GM23338 (cell line): ENCODE data around the gene HPF1. TPM values are rescaled to one million over a fixed set of nuclear protein-coding genes. Genes with fewer than 3 reads are reported as not detected.

Source experiments
- ATAC-seq: fragments of 200-7000 bp; cut with Tn5 transposase; 3 replicates; pipeline ENCODE4 v1.9.1; 2020
- DNase-seq: peaks from one replicate; pipeline ENCODE4 v3.0.0-alpha.2; 2015; ENCODE audit warnings: low spot score
- H2AFZ ChIP-seq: fragments of 200-600 bp; sonication (generic); 2 replicates; pipeline ENCODE4 v1.8.0; 2016; ENCODE audit warnings: antibody characterized with exemption, mild to moderate bottlenecking, moderate library complexity
- H3F3A ChIP-seq: fragments of 200-600 bp; sonication (generic); replicated peaks from 2 replicates; pipeline ENCODE4 v1.8.0; 2017; ENCODE audit warnings: antibody characterized with exemption, mixed run types, low read depth
- H3K27ac ChIP-seq: fragments of 200-600 bp; sonication (generic); 2 replicates; pipeline ENCODE4 v1.6.1; 2016; ENCODE audit warnings: low read depth
- H3K27me3 ChIP-seq: fragments of 200-600 bp; sonication (generic); 2 replicates; pipeline ENCODE4 v1.8.0; 2016; ENCODE audit warnings: mild to moderate bottlenecking, mixed run types, moderate library complexity; ENCODE audit not compliant: insufficient read depth
- H3K36me3 ChIP-seq: fragments of 200-600 bp; sonication (generic); 2 replicates; pipeline ENCODE4 v1.8.0; 2016; ENCODE audit warnings: mild to moderate bottlenecking; ENCODE audit not compliant: insufficient read depth
- H3K4me1 ChIP-seq: fragments of 200-600 bp; sonication (generic); 2 replicates; pipeline ENCODE4 v1.8.0; 2016; ENCODE audit warnings: mild to moderate bottlenecking, moderate library complexity; ENCODE audit not compliant: insufficient read depth
- H3K4me2 ChIP-seq: fragments of 200-600 bp; sonication (generic); 2 replicates; pipeline ENCODE4 v1.7.1; 2017; ENCODE audit warnings: mixed run types
- H3K4me3 ChIP-seq: fragments of 200-600 bp; sonication (generic); 2 replicates; pipeline ENCODE4 v1.6.1; 2016; ENCODE audit warnings: mixed run types
- H3K79me2 ChIP-seq: fragments of 200-600 bp; sonication (generic); replicated peaks from 2 replicates; pipeline ENCODE4 v1.8.0; 2017; ENCODE audit warnings: mild to moderate bottlenecking; ENCODE audit not compliant: insufficient read depth
- H3K9me2 ChIP-seq: fragments of 200-600 bp; sonication (generic); 2 replicates; pipeline ENCODE4 v1.8.0; 2017; ENCODE audit not compliant: insufficient read depth
- H4K20me1 ChIP-seq: fragments of 200-600 bp; sonication (generic); replicated peaks from 2 replicates; pipeline ENCODE4 v1.8.0; 2017; ENCODE audit warnings: mild to moderate bottlenecking; ENCODE audit not compliant: insufficient read depth
- H3K27ac Mint-ChIP-seq: 2 replicates; pipeline ENCODE4 v1.8.0; 2020; ENCODE audit warnings: inconsistent platforms, mild to moderate bottlenecking, moderate library complexity, mixed read lengths
- H3K27me3 Mint-ChIP-seq: 3 replicates; pipeline ENCODE4 v1.8.0; 2022; ENCODE audit warnings: low read depth, mild to moderate bottlenecking, moderate library complexity, mixed read lengths, inconsistent platforms; ENCODE audit not compliant: insufficient read depth, poor library complexity
- H3K36me3 Mint-ChIP-seq: 3 replicates; pipeline ENCODE4 v1.8.0; 2021; ENCODE audit warnings: low read depth, mild to moderate bottlenecking, inconsistent platforms, moderate library complexity, mixed read lengths
- H3K4me1 Mint-ChIP-seq: 3 replicates; pipeline ENCODE4 v1.8.0; 2020; ENCODE audit warnings: mild to moderate bottlenecking, inconsistent platforms, mixed read lengths
- H3K4me3 Mint-ChIP-seq: 3 replicates; pipeline ENCODE4 v1.8.0; 2021; ENCODE audit warnings: moderate library complexity, mild to moderate bottlenecking, inconsistent platforms, mixed read lengths
- H3K9me3 Mint-ChIP-seq: 3 replicates; pipeline ENCODE4 v1.8.0; 2020; ENCODE audit warnings: moderate library complexity, mild to moderate bottlenecking, inconsistent platforms, mixed read lengths
- CREB1 ChIP-seq: fragments of 250-450 bp; sonication (Bioruptor Pico); IDR thresholded peaks from 2 replicates; pipeline ENCODE4 v1.5.0; 2020; ENCODE audit warnings: low read depth, mild to moderate bottlenecking, moderate library complexity
- EZH2 ChIP-seq: fragments of 200-600 bp; sonication (generic); IDR thresholded peaks from one replicate; pipeline ENCODE4 v1.8.0; 2017; ENCODE audit warnings: antibody characterized with exemption, mild to moderate bottlenecking, low read depth; ENCODE audit not compliant: unreplicated experiment
- EZH2phosphoT487 ChIP-seq: fragments of 200-600 bp; sonication (generic); IDR thresholded peaks from one replicate; pipeline ENCODE4 v1.8.1; 2018; ENCODE audit warnings: antibody characterized with exemption; ENCODE audit not compliant: unreplicated experiment
- JUNB ChIP-seq: IDR thresholded peaks from one replicate; pipeline ENCODE4 v1.6.1; 2016; ENCODE audit warnings: antibody characterized with exemption; ENCODE audit not compliant: unreplicated experiment
- NANOG ChIP-seq: IDR thresholded peaks from 2 replicates; pipeline ENCODE4 v1.6.1; 2016; ENCODE audit warnings: antibody characterized with exemption, borderline replicate concordance
- REST ChIP-seq: IDR thresholded peaks from one replicate; pipeline ENCODE4 v1.6.1; 2018; ENCODE audit warnings: antibody characterized with exemption; ENCODE audit not compliant: unreplicated experiment
- STAT1 ChIP-seq: IDR thresholded peaks from one replicate; pipeline ENCODE4 v1.6.1; 2016; ENCODE audit warnings: antibody characterized with exemption; ENCODE audit not compliant: unreplicated experiment
- ZNF114 ChIP-seq: fragments of 250-450 bp; sonication (Bioruptor Pico); IDR thresholded peaks from 2 replicates; pipeline ENCODE4 v1.5.0; 2020; ENCODE audit warnings: mild to moderate bottlenecking, moderate library complexity
- ZNF331 ChIP-seq: fragments of 250-450 bp; sonication (Bioruptor Pico); IDR thresholded peaks from 2 replicates; pipeline ENCODE4 v1.5.0; 2020; ENCODE audit warnings: low read depth, mild to moderate bottlenecking, moderate library complexity
- polyA plus RNA-seq: library from polyadenylated mRNA; unstranded; fragments of >200 nt; fragmentation: Nextera tagmentation; extraction: Ambion mirVana; gene quantifications from 2 replicates; pipeline ENCODE4 v1.2.1, GENCODE V29; 2016
- total RNA-seq: library from RNA; depleted of rRNA; stranded (reverse); fragments of >200 nt; shearing (Covaris generic); gene quantifications from 2 replicates; pipeline ENCODE4 v1.2.3, GENCODE V29; 2014
- TF ChIP-seq, protein P1 (sequence below), 2 experiments: fragments of 200-600 bp in 1 of 2; sonication (generic) in 1 of 2; conservative IDR thresholded peaks; 2 replicates each; pipeline versions ENCODE4 v1.5.1 to v1.6.1; 2016 to 2017; ENCODE audit warnings: antibody characterized with exemption in 2 of 2, low read depth in 2 of 2, mild to moderate bottlenecking in 2 of 2, moderate library complexity in 1 of 2

Gene HPF1
- total and polyA plus RNA-seq, 2 experiments from 2014 or later = 57.6 to 128 TPM

GRCh38 chr4:169799260-169799659 is 41.5 kb upstream of the HPF1 start:
- Histone ChIP-seq H3K36me3 (no peaks in the 10 kb centered on the region), H2AFZ (no peak overlapping the region), H3K27ac (no peak overlapping the region), H3K27me3 (no peaks in the 10 kb centered on the region), H4K20me1 (no peaks in the 10 kb centered on the region), H3K9me2 (no peaks in the 10 kb centered on the region; the same call in 1 of the 2 replicates), H3K4me1 (no peaks in the 10 kb centered on the region), H3K4me2 (no peak overlapping the region), H3F3A (no peaks in the 10 kb centered on the region), H3K79me2 (no peaks in the 10 kb centered on the region), H3K4me3 (no peak overlapping the region)
- Mint-ChIP-seq H3K27me3 (peaks cover 4% of the 10 kb centered on the region), H3K36me3 (no peaks in the 10 kb centered on the region; the same call in 2 of the 3 replicates), H3K9me3 (0 out of 3 replicates have a peak, but pooled peaks cover 2% of the 10 kb centered on the region), H3K27ac (no peak overlapping the region), H3K4me3 (no peak overlapping the region), H3K4me1 (peaks cover 4% of the 10 kb centered on the region; the same call in 2 of the 3 replicates)
- TF ChIP-seq ZNF114 (CRISPR knock-in tag) (no peak), NANOG (no peak), STAT1 (no peak), ZNF331 (no peak), CREB1 (no peak)
- TF ChIP-seq, protein P1, sequence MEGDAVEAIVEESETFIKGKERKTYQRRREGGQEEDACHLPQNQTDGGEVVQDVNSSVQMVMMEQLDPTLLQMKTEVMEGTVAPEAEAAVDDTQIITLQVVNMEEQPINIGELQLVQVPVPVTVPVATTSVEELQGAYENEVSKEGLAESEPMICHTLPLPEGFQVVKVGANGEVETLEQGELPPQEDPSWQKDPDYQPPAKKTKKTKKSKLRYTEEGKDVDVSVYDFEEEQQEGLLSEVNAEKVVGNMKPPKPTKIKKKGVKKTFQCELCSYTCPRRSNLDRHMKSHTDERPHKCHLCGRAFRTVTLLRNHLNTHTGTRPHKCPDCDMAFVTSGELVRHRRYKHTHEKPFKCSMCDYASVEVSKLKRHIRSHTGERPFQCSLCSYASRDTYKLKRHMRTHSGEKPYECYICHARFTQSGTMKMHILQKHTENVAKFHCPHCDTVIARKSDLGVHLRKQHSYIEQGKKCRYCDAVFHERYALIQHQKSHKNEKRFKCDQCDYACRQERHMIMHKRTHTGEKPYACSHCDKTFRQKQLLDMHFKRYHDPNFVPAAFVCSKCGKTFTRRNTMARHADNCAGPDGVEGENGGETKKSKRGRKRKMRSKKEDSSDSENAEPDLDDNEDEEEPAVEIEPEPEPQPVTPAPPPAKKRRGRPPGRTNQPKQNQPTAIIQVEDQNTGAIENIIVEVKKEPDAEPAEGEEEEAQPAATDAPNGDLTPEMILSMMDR (conservative IDR thresholded peaks at IDR 0.05; ENCODE audit: low read depth in 2 of 2) = no peak
- DNase-seq (no peak), ATAC-seq (no peak)

DNA sequence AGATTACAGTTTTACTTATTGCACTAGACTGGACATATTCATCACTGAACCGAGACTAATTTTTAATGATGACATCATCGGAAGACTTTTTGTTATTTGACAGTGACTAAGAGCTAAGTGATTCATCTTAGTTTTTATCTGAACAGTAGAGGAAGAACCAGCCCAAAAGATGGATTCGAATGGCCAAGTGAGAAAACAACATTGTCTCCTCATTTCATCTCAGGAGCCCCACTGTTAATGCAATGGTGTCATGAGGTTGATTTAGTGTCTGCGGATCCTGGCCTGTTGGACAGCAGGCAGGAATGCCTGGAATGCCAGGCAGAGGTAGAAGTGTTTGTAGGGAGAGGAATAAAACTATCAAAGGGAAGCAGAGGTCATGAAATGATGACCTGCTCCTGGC is 37.8 kb upstream of the HPF1 start:
- H3K27me3 ChIP-seq = peaks cover 8% of the 10 kb centered on the region
- Mint-ChIP-seq H3K4me1 (peaks cover 9% of the 10 kb centered on the region; the same call in 2 of the 3 replicates), H3K9me3 (no peaks in the 10 kb centered on the region), H3K27me3 (peaks cover 4% of the 10 kb centered on the region), H3K4me3 (no peak overlapping the region), H3K27ac (no peak overlapping the region), H3K36me3 (no peaks in the 10 kb centered on the region)
- DNase-seq = peak; percentile 24
- no peak overlapping the region for H3K4me3 ChIP-seq
- no peak overlapping the region for H2AFZ ChIP-seq
- H4K20me1 ChIP-seq = no peaks in the 10 kb centered on the region
- no peaks in the 10 kb centered on the region for H3K9me2 ChIP-seq
- no peaks in the 10 kb centered on the region for H3K79me2 ChIP-seq
- no peak overlapping the region for H3K27ac ChIP-seq
- H3K4me1 ChIP-seq = peaks cover 3% of the 10 kb centered on the region; the same call in 1 of the 2 replicates
- no peak overlapping the region for H3K4me2 ChIP-seq
- 0 out of 2 replicates have a peak, but pooled peaks cover 4% of the 10 kb centered on the region for H3F3A ChIP-seq
- peak; percentile 46; the same call in 2 of the 3 replicates for ATAC-seq
- H3K36me3 ChIP-seq = no peaks in the 10 kb centered on the region
- TF ChIP-seq, protein P1 (conservative IDR thresholded peaks at IDR 0.05; ENCODE audit: low read depth in 2 of 2) = no peak
- TF ChIP-seq EZH2 (no peak), ZNF331 (no peak), CREB1 (no peak), EZH2phosphoT487 (no peak), JUNB (no peak), REST (no peak)
